GM19468 (cell line): ENCODE data around the gene PRDM5.

Experiments used
- ATAC-seq: cut with Tn5 transposase; IDR thresholded peaks from one replicate; pipeline ENCODE4 v1.9.1; 2021; ENCODE audit warnings: mild to moderate bottlenecking, moderate library complexity, moderate number of reproducible peaks; ENCODE audit not compliant: unreplicated experiment; ENCODE audit errors: extremely low read depth

The PRDM5 gene

DNA sequence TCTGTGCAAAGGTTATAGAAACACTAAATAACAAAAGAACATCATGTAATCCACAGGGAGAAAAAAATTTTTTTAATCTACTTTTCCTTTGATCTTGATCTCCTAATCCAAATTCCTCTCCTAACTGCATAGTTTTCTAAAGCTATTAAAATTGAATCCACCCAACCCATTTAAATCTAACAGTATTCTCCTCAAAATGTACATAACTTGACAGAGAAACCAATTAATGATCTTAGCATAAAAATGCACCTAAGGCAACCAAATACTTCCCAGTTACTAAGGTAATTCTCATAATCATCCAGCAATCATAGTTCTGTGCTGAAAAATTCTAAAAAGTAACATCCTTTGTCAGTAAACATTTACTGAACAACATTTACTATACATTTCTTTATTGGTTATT is 60.7 kb downstream of the PRDM5 start:
- no peak for ATAC-seq

DNA sequence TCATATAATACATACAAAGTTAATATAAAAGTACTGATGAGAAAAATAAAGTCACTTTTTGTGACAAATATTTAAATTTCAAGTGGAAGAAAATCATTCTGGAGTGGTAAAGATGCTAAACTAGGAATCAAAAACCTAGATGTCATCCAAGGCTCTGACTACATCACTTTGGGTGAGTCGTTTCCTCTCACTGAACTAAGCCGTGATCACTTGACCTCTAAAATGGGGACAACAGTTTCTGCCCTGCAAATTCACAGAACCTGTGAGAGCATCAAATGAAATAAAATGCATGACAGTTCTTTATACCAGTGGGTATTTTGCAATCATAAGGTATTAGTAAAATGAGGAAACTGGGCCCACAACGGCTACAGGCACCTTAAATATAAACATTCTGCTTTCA is 63.8 kb downstream of the PRDM5 start:
- ATAC-seq, result no peak

DNA sequence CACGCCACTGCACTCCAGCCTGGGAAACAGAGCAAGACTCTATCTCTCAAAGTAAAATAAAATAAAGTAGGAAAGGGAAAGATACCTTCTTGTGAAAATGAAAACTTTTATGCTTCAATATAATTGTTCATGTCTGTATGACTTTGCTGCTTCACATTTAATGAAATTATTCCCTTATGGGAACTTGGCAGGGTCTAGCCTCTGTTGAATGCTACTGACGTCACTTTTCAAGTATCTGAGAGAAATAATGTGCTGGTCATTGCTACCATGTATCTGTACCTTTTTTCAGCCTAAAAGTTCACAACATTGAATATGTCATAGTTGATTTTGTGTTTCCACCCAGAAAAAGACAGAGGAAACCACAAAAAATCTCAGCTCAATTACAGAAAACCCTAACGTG is 65.2 kb downstream of the PRDM5 start:
- no peak for ATAC-seq

DNA sequence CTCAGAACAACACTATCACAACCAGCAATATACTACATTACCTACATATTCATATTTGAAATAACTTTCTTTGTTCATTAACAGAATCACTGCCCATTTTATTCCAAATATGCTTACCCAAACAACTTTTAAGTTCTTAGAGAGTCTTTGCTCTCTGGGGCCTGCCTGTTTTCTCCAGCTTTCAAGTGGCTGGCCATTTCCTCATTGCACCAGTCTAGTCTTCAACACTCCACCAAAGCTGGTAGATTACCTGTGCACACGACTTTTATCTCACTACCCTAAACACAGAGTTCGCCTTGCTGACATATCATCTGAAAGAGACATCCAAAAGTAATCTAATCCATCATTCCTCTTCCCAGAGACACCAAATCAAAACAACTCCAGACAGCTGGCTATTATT is 66.2 kb downstream of the PRDM5 start:
- no peak for ATAC-seq

DNA sequence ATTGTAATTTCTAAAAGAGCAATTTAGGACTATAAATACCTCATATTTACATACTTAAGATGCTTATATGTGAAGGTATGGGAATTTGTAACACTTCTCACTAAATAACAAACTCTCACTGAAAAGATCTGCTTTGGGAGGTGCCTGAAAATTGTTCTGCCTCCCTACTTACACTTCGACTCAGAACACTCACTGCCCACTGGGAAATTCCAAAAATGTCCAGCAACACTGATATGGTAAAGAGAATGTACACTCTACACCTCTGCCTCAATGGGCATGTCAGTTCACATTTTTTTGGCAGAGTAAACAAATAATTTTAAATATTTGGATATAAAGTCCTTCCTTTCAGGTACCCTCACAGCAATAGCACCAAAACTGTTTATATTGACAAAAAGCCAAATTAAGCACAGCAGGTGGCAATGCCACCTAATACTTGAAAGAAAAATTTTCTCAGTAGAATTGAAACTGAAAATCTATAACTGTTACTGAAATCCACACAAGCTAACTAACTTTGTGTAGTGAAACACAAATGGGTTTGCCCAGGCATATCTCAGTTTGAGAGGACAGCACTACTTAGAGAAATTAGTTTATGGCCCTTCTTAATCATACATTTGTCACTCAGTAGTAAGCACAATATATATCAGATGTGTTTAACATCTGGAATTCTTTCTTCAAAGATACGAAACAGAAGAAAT is 67.1 kb downstream of the PRDM5 start:
- ATAC-seq, result peak; percentile 96

DNA sequence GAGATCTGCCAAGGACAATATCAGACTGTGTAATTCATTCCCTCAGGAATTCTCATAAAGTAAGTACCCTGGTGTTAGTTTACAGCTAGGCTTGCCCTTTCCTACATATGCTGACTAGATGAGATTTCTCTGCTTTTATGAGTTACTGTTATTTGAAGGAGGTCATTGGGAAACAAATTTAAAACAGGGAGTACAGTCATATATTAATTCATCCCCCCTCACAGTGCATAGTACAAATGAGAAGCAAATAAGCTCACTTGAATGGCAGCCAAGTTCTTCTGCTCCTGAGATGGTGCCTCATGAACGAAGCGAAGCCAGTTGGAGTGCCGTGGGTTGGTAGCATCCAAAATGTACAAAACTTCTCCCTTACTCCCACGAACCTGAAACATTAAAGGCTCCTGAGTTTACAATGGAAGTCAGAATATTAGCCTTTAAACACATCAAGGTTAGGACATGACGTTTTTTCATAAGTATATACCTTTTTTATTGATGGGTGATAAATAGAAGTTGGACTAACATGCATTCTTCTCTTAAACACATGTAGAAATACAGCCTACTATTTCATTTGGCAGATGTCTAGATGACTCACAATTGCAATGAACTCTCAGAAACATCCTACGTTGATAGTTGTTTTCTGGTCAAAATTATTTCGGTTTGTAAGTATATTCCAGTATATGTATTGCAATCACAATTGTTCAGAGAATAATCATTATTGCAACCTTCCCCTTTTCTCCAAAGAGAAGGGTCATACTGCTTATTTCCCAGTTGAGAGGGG is 69.2 kb downstream of the PRDM5 start:
- ATAC-seq, result no peak

DNA sequence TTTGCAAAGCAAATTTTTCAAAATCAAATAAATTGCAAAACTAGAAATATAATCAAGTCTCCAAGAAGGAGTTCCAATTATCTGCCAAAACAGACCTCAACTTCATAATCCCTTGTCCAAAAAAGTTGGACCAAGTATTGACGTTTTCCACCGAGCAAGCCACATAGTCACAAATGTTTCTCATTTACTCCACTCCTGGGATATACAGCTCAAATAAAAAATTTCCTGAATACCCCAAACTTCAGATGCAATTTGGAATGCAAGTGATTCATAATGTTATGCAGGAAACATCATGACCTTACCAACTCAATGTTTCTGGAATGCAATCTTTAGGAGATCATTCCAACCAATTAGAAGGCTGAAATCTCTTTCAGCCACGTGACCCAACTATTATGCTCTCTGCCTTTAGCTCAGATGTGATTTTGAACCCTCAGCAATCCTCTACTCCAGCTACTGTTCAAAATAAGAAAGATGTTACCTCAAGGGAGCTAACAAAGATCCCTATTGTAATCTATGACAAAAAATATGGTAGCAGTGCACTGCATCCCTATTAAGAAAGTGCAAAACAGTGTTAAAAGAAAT is 72.4 kb downstream of the PRDM5 start:
- no peak for ATAC-seq

DNA sequence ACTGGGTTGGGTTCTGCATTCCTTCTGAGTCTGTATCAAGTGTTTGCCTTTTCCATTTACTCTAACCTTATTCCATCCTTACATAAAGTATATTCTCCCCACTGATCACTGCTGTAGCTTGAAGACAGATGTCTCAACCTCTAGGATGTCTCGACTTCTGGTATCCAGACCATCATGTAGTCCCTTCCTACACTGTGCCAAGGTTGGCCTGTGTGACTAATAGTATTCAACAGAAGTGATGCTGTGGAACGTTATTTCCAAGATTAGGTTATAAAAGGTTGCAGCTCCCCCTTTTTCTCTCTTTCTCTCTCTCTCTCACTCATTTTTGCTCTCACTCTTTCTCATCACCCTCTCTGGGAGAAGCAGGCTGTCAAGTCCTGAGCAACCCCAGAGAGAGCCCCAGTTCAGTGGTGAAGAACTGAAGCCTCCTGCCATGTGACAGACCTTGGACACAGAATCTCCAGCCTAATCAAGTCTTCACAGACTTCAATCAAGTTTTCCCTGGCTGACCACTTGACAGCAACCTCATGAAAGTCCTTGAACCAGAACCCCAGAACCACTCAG is 75.4 kb downstream of the PRDM5 start:
- ATAC-seq, result no peak

DNA sequence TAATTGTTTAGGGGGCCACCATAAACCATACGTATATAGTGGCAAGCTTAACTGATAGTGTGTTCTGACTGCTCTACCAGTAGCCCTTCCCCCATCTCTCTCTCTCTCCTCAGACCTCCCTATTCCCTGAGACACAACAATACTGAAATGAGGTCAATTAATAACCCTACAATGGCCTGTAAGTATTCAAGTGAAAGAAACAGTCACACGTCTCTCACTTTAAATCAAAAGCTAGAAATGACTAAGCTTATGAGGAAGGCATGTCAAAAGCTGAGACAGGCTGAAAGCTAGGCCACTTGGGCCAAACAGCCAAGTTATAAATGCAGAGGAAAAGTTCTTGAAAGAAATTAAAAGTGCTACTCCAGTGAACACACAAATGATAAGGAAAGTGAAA is 78.0 kb downstream of the PRDM5 start:
- ATAC-seq, result peak; percentile 88

DNA sequence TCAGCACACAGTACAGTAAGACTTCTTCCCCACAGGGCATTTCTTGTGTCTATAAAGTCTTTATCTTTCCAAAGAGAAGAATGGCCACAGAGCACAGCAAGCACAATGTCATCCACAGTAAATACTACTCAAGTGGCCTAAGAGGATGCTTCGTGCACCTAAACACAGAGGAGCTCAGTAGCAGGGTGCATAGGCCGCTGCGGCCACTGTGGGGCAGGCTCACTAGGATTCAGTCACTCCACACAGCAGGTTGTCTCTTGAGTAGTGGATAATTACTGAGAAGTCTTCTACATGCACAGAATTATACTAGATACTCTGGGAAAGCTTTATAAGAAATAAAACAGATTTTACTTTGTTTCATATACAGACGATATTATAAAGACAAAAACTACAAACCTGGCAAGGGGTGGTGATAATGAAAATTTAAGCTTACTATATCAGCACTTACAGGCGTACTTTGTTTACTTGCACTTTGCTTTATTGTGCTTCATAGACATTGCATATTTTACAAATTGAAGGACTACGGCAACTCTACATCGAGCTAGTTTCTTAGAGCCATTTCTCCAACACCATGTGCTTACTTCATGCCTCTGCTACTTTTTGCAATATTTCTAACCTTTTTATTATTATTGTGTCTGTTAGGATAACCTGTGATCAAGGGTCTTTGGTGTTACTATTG is 78.5 kb downstream of the PRDM5 start:
- no peak for ATAC-seq

DNA sequence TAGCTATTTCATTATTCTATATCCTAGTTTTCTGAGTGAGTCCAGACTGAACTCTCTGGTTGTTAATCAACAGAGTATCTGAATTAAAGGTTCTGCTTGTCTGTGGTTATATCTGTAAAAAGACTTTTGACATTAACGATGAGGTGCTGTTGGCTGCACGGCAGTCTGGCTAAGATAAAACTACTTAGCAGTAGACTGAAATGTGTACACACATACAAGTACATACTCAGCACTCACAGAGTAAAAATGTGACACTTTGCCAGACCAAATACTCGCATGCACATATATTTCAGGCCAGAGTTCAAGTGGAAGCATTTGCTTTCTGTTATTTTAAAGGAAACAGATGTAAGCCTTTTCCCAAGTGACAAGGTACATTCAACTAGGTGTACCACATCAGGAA is 80.5 kb downstream of the PRDM5 start:
- ATAC-seq, result no peak

DNA sequence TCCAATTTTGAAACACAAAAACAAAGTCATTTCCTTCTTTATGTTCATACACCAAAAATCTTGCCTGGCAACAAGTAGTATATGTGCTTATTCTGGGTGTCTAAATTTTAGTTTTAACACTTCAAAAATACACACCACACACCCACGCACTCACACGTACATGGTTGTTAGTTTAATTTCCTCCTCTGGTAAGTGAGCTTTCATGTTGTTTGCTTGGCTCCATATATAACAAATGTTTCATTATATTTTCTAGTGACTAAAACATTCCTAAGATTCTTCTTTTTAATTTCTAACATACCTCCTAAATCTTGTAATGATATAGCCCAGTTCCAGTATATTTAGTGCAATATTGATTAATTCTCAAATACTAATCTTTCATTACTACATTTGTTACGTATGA is 80.9 kb downstream of the PRDM5 start:
- no peak for ATAC-seq

DNA sequence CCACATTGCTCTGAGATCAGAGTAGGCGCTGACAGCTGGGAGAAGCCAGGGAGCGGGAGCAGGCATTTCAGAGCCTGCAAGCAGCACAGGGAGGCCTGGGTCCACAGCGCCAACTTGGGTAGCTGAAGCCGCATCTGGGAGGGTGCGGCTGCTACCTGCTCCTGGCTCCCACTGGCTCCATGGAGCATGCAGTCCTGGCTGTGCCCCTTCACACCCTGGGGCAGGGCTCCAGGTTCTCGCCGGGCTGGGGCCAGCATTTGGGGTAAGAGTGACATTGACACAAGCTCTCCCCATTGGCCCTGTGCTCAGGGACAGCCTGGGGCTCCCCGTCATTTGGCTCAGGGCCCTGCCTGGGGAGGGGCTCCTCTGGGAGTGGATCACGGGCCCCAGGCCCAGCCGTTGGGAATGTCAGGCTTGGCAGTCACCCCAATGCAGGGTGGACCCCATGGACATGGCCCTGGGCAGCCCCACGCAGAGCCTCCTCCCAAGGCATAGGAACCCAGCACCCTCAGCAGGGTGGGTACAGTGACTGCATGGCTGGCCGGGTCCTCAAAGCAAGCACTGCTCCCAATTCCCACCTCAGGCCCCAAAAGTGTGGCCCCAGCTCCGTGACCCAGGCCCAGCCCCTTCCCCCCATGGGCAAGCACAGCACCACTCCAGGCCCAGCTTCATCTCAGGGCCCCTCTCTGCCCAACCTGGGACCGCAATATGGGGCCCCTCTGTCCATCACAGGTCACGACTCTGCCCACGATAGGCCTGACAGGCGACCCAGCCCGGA is 82.4 kb downstream of the PRDM5 start:
- ATAC-seq, result no peak

DNA sequence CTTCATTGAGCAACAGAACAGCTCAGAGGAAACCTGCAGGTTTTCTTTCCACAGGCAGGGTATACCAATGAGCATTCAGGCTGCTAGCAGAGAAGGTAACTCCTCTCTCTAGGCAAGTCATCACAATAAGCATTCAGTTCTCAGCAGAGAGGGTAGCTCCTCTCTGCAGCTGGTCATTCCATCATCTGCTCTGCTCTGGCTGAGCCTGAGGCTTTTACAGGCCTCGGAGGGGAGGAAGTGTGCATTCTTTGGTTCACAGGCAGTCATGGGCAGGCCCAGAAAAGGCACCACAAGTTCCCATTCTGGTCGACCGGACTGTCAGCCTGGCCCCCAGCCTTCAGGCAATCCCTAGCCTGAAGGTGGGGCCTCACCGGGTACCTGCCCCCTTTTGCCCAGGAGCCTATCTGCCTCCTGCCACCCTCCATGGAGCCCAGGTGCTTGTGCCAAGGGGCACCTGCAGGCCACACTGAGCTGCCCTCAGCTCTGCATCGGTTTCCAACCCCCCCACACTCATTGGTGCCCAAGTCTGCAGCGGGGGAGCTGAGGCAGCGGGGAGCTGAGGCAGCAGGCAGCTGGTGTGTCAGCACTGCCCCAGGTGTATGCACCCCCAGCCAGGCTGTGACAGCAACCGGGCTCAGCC is 83.1 kb downstream of the PRDM5 start:
- ATAC-seq, result no peak

DNA sequence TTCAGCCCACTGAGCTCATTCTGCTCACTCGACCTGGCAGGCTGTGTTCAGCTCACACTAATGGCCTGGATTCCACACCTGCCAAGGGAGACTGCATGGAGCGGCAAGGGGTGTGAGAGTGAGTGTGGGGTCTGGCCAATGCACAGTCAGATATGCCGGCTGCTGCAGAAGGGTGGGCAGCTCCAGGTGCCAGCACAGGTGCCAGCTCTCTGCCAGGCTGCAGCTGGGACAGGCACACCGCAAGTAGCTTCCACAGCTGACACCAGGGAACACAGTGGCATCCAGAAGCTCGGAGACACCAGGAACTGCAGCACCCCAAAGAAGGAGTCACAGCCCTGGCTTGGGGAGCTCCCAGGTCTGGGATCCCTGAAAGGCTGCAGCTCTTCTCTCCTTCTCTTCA is 83.7 kb downstream of the PRDM5 start:
- ATAC-seq, result no peak

DNA sequence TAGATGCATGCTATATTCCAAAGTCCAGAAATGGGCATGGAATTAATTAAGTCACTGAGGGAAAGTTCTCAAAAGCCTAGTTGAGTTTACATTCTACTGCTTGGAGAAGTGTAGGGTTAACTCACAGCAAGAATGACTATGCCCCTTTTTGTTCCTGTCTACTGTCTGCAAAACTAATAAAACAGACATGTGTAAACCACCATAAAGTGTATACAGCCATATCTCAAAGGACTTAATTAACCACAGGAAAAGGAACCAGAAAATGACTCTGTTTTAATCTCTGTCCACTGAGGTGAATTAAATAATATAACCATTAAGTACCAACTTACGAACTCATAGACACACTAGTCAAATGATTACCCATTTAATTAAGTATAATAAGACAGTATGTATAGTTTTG is 84.9 kb downstream of the PRDM5 start:
- ATAC-seq, result no peak

DNA sequence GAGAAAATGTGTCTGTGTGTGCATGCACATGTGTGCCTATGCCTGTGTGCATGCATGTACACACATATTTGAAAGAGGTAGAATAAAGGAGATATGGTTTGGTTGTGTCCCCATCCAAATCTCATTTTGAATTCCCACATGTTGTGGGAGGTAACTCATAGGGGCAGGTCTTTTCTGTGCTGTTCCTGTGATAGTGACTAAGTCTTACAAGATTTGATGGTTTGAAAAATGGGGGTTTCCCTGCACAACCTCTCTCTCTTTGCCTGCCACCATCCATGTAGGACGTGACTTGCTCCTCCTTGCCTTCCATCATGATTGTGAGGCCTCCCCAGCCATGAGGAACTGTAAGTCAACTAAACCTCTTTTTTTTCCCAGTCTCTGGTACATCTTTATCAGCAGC is 87.2 kb downstream of the PRDM5 start:
- no peak for ATAC-seq

DNA sequence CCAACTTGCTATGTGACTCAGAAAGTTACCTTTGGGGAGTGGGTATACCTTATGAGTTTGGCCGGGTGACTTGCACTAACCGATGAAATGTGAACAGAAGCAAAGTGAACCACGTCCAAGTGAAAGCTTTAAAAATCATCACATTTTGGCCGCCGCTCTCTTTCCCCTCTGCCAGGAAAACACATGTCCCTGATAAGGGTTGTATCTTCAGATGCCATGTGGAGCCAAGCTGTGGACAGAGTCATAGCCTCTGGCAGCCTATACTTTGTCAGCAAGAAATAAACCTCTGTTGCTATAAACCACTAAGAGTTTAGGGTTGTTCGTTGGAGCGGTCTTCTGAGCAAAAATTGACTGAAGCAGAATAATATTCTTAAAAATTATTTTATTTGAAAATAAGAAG is 92.3 kb downstream of the PRDM5 start:
- no peak for ATAC-seq

DNA sequence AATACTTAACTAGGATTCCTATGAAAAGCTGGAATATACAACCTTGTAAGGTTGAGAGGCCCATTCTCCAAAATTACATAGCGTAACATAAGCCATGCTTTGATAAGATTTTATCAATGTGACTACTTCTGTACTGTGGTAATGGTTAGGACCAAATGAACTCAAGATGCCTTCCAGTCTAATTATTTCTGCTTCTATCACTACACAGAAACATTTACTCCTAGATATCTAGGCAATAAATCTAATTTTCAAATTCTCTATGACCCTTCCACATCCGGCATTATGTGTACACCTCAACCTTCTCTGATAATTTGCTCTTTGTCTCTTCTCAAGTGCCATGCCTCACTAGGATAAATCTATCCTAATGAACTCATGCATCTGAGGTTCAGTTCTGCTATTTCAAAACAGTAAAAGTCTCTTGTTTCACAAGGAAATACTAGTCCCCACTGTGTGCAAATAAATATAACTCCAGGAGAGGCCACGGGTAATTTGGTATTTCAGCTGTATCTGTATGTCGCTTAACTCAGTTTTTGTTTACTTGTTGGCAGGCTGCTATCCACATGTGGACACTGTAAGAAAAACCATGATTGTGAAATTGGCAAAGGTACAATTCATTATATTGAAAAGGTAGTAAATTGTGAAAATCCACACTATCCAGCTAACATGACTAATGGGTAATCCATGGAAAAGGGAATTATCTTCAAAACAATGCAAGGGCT is 93.3 kb downstream of the PRDM5 start:
- ATAC-seq, result no peak
